GM20431 (cell line): ENCODE results near the gene PTPRS.
"Not testable (repeated sequence)": the region's sequence is repeated elsewhere in the genome, so short reads cannot be mapped to it uniquely, and the experiment has no call there.

ENCODE experiments used
- in situ Hi-C: fragments of 300-500 bp; cut with MseI, MboI; formaldehyde crosslinking; loops from one replicate; pipeline ENCODE4 v1.15.0; 2020; ENCODE audit warnings: low sequenced_read_pairs; ENCODE audit not compliant: unreplicated experiment

PTPRS gene

GRCh38 chr19:5340637-5341447, at the start of gene PTPRS:
PTPRS (minus strand) TSS chr19:5340812; CDS start chr19:5286140, 54,672 bp downstream.
- in situ Hi-C loops, result no loop called here

GRCh38 chr19:5389353-5389752, 48.7 kb upstream of the PTPRS start:
- in situ Hi-C loops, result no loop called here

GRCh38 chr19:5387472-5387871, 46.9 kb upstream of the PTPRS start:
- in situ Hi-C loops, result no loop called here

GRCh38 chr19:5386841-5387240, 46.2 kb upstream of the PTPRS start:
- in situ Hi-C loops, result no loop called here

- in situ Hi-C loops, result not testable (repeated sequence)
These were observed 40.6 kb upstream of the PTPRS start for GRCh38 chr19:5381197-5381596.

GRCh38 chr19:5380215-5380919, 39.8 kb upstream of the PTPRS start:
- in situ Hi-C loops, result no loop called here

- in situ Hi-C loops, result no loop called here
These were observed 36.3 kb upstream of the PTPRS start for GRCh38 chr19:5376928-5377327.

- in situ Hi-C loops, result no loop called here
These were observed 32.1 kb upstream of the PTPRS start for GRCh38 chr19:5372572-5373200.

GRCh38 chr19:5369962-5370367, 29.4 kb upstream of the PTPRS start:
- in situ Hi-C loops, result no loop called here

GRCh38 chr19:5369304-5369703, 28.7 kb upstream of the PTPRS start:
- in situ Hi-C loops, result no loop called here

GRCh38 chr19:5367530-5368133, 27.0 kb upstream of the PTPRS start:
- in situ Hi-C loops, result no loop called here

- in situ Hi-C loops, result no loop called here
These were observed 25.3 kb upstream of the PTPRS start for GRCh38 chr19:5365905-5366304.

- in situ Hi-C loops, result no loop called here
These were observed 24.1 kb upstream of the PTPRS start for GRCh38 chr19:5364674-5365073.

GRCh38 chr19:5361839-5362238, 21.2 kb upstream of the PTPRS start:
- in situ Hi-C loops, result not testable (repeated sequence)

GRCh38 chr19:5361407-5361806, 20.8 kb upstream of the PTPRS start:
- in situ Hi-C loops, result no loop called here

- in situ Hi-C loops, result no loop called here
These were observed 19.6 kb upstream of the PTPRS start for GRCh38 chr19:5360003-5360780.

- in situ Hi-C loops, result no loop called here
These were observed 17.7 kb upstream of the PTPRS start for GRCh38 chr19:5358173-5358800.

GRCh38 chr19:5357584-5357983, 17.0 kb upstream of the PTPRS start:
- in situ Hi-C loops, result no loop called here

GRCh38 chr19:5356918-5357317, 16.3 kb upstream of the PTPRS start:
- in situ Hi-C loops, result no loop called here
